ENCODE results near the gene FLYWCH2. TPM values are rescaled to one million over a fixed set of nuclear protein-coding genes. Genes with fewer than 3 reads are reported as not detected.
A peak's percentile ranks its signal among the peaks of the same experiment; 100 is the strongest.

Gene FLYWCH2
- total and polyA plus RNA-seq, 3 experiments from 2014 or later, result 24.0 to 27.2 (median 24.7) TPM

GRCh38 chr16:2865651-2866050 is 17.4 kb upstream of the FLYWCH2 start:
- no peaks in the 10 kb centered on the region for H3K36me3 Mint-ChIP-seq
- CTCF ChIA-PET, result interaction anchor here (1.7 kb wide), 1 partner anchor 27 kb away, joined by 4 read pairs; no protein-coding TSS in a partner anchor
- POLR2A ChIA-PET, result no interaction called here
- Histone ChIP-seq H3K9me3 (ENCODE audit: low read length) (no peaks in the 10 kb centered on the region), H3K27me3 (ENCODE audit: insufficient read depth, low read length, poor library complexity, severe bottlenecking) (no peaks in the 10 kb centered on the region), H3K4me3 (ENCODE audit: low read length) (no peak overlapping the region), H3K4me1 (ENCODE audit: insufficient read depth, low read length) (peaks cover 13% of the 10 kb centered on the region), H3K36me3 (ENCODE audit: insufficient read depth, low read length) (no peaks in the 10 kb centered on the region), H3K27ac (ENCODE audit: low read depth, low read length) (no peak overlapping the region)
- H3K4me1 Mint-ChIP-seq, result peaks cover 17 to 23% (median 20%) of the 10 kb centered on the region in 3 donors
- peaks cover 0 to 5% (median 0%) of the 10 kb centered on the region in 5 donors for H3K9me3 Mint-ChIP-seq
- peak overlapping the region in 1 of 8 donors; percentile 16 for H3K27ac Mint-ChIP-seq
- H3K4me3 Mint-ChIP-seq, result peak overlapping the region in 2 of 7 donors; percentile 10 to 38
- peaks cover 2 to 6% of the 10 kb centered on the region in 2 donors for H3K27me3 Mint-ChIP-seq
- DNase-seq, result no peak

DNA sequence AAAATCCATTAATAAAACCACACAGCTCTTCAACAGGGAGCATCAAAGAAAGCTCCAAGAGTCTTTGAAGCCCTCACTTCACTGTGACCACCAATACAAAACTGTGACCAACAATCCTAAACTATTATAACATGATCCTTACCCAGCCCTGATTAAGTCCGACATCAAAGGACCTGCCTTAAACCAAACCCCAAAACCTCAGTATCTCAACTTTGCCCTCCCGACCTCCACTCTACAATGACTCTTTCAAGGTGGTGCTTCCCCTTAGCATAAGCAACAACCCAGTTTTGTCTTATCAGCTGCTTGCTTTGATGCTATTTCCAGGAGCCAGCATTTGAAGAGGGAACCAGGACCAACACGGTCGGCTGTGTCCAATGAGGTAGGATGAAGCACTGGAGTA is 16.6 kb upstream of the FLYWCH2 start:
- ChIA-PET POLR2A (no interaction called here), CTCF (interaction anchor here (1.7 kb wide), 1 partner anchor 28 kb away, joined by 4 read pairs; no protein-coding TSS in a partner anchor)
- H3K9me3 Mint-ChIP-seq, result no peaks in the 10 kb centered on the region
- Histone ChIP-seq H3K36me3 (ENCODE audit: insufficient read depth, low read length) (no peaks in the 10 kb centered on the region), H3K27ac (ENCODE audit: low read depth, low read length) (no peak overlapping the region), H3K9me3 (ENCODE audit: low read length) (no peaks in the 10 kb centered on the region), H3K4me3 (ENCODE audit: low read length) (no peak overlapping the region), H3K27me3 (ENCODE audit: insufficient read depth, low read length, poor library complexity, severe bottlenecking) (no peaks in the 10 kb centered on the region), H3K4me1 (ENCODE audit: insufficient read depth, low read length) (peaks cover 13% of the 10 kb centered on the region)
- peak overlapping the region in 3 of 7 donors; percentile 8 to 80 (median 16) for H3K4me3 Mint-ChIP-seq
- H3K27ac Mint-ChIP-seq, result peak overlapping the region in 6 of 8 donors; percentile 5 to 81 (median 34)
- peaks cover 0 to 2% of the 10 kb centered on the region in 2 donors for H3K27me3 Mint-ChIP-seq
- DNase-seq, result no peak
- H3K4me1 Mint-ChIP-seq, result peaks cover 17 to 23% (median 20%) of the 10 kb centered on the region in 3 donors
- no peaks in the 10 kb centered on the region for H3K36me3 Mint-ChIP-seq

DNA sequence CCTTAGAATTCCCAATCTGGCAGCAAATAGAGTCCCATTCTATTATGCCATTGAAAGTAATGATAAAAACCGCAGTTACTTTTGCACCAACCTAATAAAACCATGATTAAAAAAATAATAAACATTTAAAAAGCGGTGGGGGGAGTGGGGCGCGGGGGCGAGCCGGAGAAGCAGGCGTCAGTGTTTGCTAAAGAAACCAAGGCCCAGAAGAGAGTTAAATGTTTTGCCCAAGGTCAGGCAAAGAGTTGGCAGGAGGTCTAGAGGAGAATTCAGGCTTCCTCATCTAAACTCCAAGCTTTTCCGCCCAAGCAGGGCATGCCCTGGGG is 15.4 kb upstream of the FLYWCH2 start:
- ChIA-PET POLR2A (interaction anchor here (1.2 to 1.8 kb wide), 2 partner anchors 16 to 194 kb away, joined by 6 to 19 read pairs; partner anchors contain the start of gene FLYWCH2), CTCF (interaction anchor here (0.8 to 3.4 kb wide), 19 partner anchors 11 to 212 kb away, joined by 3 to 51 read pairs (median 6); partner anchors contain the start of genes ELOB, FLYWCH1, FLYWCH2 and PRSS21)
- DNase-seq, result no peak
- no peaks in the 10 kb centered on the region for H3K9me3 ChIP-seq (ENCODE audit: low read length)
- peaks cover 17 to 23% (median 20%) of the 10 kb centered on the region in 3 donors for H3K4me1 Mint-ChIP-seq
- no peaks in the 10 kb centered on the region for H3K9me3 Mint-ChIP-seq
- H3K27me3 ChIP-seq (ENCODE audit: insufficient read depth, low read length, poor library complexity, severe bottlenecking), result no peaks in the 10 kb centered on the region
- peak overlapping the region; percentile 73 for H3K4me3 ChIP-seq (ENCODE audit: low read length)
- H3K4me3 Mint-ChIP-seq, result peak overlapping the region; percentile 73 to 93 (median 87)
- peaks cover 13% of the 10 kb centered on the region for H3K4me1 ChIP-seq (ENCODE audit: insufficient read depth, low read length)
- no peaks in the 10 kb centered on the region for H3K36me3 ChIP-seq (ENCODE audit: insufficient read depth, low read length)
- H3K36me3 Mint-ChIP-seq, result no peaks in the 10 kb centered on the region
- H3K27ac Mint-ChIP-seq, result peak overlapping the region; percentile 75 to 96 (median 86)
- H3K27me3 Mint-ChIP-seq, result no peaks in the 10 kb centered on the region
- peak overlapping the region; percentile 79 for H3K27ac ChIP-seq (ENCODE audit: low read depth, low read length)

DNA sequence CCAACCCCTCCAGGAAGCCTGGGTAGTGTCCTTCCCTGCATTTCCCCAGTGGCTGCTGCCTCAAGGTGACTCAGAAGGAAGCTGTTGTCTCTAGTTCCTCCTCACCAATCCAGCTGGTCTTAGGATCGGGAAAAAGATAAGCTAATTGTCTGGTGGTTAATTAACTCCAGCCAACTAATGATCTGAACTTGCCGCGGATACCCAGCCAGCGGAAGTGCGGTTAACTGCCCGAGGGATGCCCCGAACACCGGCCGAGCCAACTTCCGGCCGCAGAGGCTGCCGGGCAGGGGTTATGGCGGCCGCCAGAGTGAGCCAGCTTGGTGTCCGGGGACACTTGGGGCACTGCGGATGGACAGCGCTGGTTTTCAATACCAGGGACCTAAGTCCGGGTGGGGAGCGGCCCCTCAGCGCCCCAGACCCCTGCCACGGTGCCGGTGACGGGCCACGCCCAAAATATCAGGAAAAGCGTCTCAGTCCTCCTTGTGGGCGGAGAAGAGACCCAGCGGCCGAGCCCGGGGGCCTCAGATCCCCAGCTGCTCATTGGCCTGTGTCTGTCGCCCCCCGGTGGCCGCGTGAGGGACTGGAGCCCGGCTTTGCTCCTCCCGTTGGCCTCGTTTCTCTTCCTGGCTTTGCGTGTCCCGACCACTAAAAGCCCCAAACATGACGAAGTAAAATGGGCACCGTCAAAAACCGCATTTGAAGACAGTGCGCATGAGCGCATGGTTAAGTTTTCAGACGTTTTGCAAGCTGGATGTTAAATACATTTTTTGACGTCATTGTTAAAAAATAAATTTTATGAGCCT is 14.8 kb upstream of the FLYWCH2 start:
- Mint-ChIP-seq H3K4me3 (peak overlapping the region; percentile 73 to 93 (median 87)), H3K27ac (peak overlapping the region; percentile 75 to 96 (median 86)), H3K9me3 (no peaks in the 10 kb centered on the region), H3K36me3 (no peaks in the 10 kb centered on the region), H3K4me1 (peaks cover 17 to 23% (median 20%) of the 10 kb centered on the region in 3 donors), H3K27me3 (no peaks in the 10 kb centered on the region)
- no peaks in the 10 kb centered on the region for H3K9me3 ChIP-seq (ENCODE audit: low read length)
- ChIA-PET POLR2A (interaction anchor here (0.6 to 1.8 kb wide), 4 partner anchors 15 to 195 kb away, joined by 3 to 19 read pairs (median 5); partner anchors contain the start of gene FLYWCH2), CTCF (interaction anchor here (0.8 to 3.4 kb wide), 22 partner anchors 12 to 212 kb away, joined by 3 to 51 read pairs (median 5); partner anchors contain the start of genes ELOB, FLYWCH1, FLYWCH2 and PRSS21)
- no peaks in the 10 kb centered on the region for H3K27me3 ChIP-seq (ENCODE audit: insufficient read depth, low read length, poor library complexity, severe bottlenecking)
- peak; percentile 93 to 96 (median 94) for DNase-seq
- peak overlapping the region; percentile 73 for H3K4me3 ChIP-seq (ENCODE audit: low read length)
- H3K36me3 ChIP-seq (ENCODE audit: insufficient read depth, low read length), result no peaks in the 10 kb centered on the region
- peak overlapping the region; percentile 79 for H3K27ac ChIP-seq (ENCODE audit: low read depth, low read length)
- H3K4me1 ChIP-seq (ENCODE audit: insufficient read depth, low read length), result peaks cover 13% of the 10 kb centered on the region

DNA sequence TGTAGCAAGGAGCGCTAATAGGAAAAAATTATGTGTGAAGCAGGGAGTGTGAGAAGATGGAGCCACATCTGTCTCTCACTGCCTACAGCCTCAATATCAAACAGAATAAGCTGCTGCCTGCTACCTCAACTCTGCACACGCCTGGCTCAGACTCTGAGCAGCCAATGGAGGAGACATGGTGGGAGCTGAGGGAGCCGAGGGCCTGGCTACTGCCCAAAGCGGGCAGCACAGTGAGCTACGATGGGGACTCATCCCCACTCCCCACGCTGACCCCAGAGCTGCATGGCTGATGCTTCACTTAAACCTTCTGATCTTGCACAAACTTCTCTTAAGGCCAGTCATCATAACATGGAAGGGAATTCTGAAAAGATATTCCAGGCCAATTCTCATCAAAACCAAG is 11.1 kb upstream of the FLYWCH2 start:
- H3K4me3 ChIP-seq (ENCODE audit: low read length), result no peak overlapping the region
- H3K36me3 ChIP-seq (ENCODE audit: insufficient read depth, low read length), result no peaks in the 10 kb centered on the region
- H3K27me3 ChIP-seq (ENCODE audit: insufficient read depth, low read length, poor library complexity, severe bottlenecking), result no peaks in the 10 kb centered on the region
- H3K4me1 ChIP-seq (ENCODE audit: insufficient read depth, low read length), result peaks cover 13% of the 10 kb centered on the region
- CTCF ChIA-PET, result interaction anchor here (0.9 to 1.9 kb wide), 3 partner anchors 9 to 55 kb away, joined by 3 to 6 read pairs (median 3); no protein-coding TSS in a partner anchor
- POLR2A ChIA-PET, result no interaction called here
- no peak for DNase-seq
- no peak overlapping the region for H3K27ac ChIP-seq (ENCODE audit: low read depth, low read length)
- Mint-ChIP-seq H3K9me3 (no peaks in the 10 kb centered on the region), H3K4me3 (no peak overlapping the region), H3K4me1 (peaks cover 9 to 23% (median 18%) of the 10 kb centered on the region in 3 donors), H3K36me3 (no peaks in the 10 kb centered on the region), H3K27me3 (peaks cover 0 to 3% of the 10 kb centered on the region in 2 donors), H3K27ac (no peak overlapping the region)
- H3K9me3 ChIP-seq (ENCODE audit: low read length), result no peaks in the 10 kb centered on the region

DNA sequence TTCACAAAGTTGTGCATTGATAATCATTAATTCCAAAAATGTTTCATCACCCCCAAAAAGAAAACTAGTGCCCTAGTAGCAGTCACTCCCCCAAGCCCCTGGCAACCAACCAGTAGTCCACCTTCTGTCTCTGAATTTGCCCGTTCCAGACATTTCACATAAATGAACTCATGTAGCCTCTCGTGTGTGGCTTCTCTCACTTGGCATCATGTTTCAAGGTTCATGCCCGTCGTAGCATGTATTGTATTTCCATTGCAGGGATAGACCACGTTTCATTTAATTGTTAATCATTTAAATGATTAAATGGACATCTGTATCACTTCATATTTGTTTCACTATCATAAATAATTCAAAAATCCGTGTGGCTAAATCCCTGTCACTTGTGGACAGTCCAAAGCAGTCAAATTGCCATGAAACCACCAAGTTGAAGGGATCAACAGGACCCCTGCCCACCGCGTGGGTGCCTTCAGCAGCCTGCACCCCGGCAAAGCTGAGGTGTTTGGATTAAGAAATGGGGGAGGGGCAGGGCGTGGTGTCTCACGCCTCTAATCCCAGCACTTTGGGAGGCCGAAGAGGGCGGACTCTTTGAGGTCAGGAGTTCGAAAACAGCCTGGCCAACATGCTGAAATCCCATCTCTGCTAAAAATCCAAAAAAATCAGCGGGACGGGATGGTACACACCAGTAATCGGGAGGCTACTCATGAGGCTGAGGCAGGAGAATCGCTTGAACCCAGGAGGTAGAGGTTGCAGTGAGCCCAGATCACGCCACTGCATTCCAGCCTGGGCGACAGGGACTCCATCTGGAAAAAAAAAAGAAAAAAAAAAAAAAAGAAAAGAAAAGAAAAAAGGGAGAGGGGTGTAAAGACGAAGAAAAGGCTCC is 8.7 kb upstream of the FLYWCH2 start:
- ChIA-PET CTCF (interaction anchor here (0.6 to 1.8 kb wide), 6 partner anchors 11 to 142 kb away, joined by 3 to 10 read pairs (median 4); no protein-coding TSS in a partner anchor), POLR2A (interaction anchor here (0.7 kb wide), 1 partner anchor 53 kb away, joined by 4 read pairs; no protein-coding TSS in a partner anchor)
- H3K36me3 ChIP-seq (ENCODE audit: insufficient read depth, low read length), result no peaks in the 10 kb centered on the region
- no peak for DNase-seq
- Mint-ChIP-seq H3K36me3 (no peaks in the 10 kb centered on the region), H3K9me3 (no peaks in the 10 kb centered on the region), H3K4me1 (peaks cover 0 to 6% (median 5%) of the 10 kb centered on the region in 3 donors), H3K4me3 (peak overlapping the region in 1 of 7 donors; percentile 50), H3K27ac (peak overlapping the region in 1 of 8 donors; percentile 47), H3K27me3 (peaks cover 0 to 3% of the 10 kb centered on the region in 2 donors)
- H3K27ac ChIP-seq (ENCODE audit: low read depth, low read length), result no peak overlapping the region
- H3K27me3 ChIP-seq (ENCODE audit: insufficient read depth, low read length, poor library complexity, severe bottlenecking), result no peaks in the 10 kb centered on the region
- H3K4me1 ChIP-seq (ENCODE audit: insufficient read depth, low read length), result no peaks in the 10 kb centered on the region
- H3K9me3 ChIP-seq (ENCODE audit: low read length), result no peaks in the 10 kb centered on the region
- H3K4me3 ChIP-seq (ENCODE audit: low read length), result no peak overlapping the region

DNA sequence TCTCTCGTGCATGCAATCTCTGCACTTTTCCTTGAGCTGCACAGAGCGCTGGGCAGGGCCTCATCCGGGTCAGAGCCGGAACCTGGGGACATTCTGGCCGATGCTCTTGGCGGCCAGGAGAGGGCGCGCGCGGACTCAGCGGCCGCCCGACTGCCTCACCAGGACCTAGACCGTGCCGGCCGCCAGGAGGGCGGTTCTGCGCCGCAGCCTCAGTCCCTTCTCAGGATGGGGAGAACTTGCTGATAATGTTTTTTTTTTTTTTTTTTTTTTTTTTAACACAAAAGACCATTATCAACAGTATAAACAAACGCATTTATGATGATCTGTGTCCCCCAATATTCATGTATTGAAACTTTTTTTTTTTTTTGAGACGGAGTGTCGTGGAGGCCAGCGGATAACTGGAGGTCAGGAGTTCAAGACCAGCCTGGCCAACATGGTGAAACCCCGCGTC is 8.1 kb upstream of the FLYWCH2 start:
- Histone ChIP-seq H3K27me3 (ENCODE audit: insufficient read depth, low read length, poor library complexity, severe bottlenecking) (no peaks in the 10 kb centered on the region), H3K27ac (ENCODE audit: low read depth, low read length) (no peak overlapping the region), H3K9me3 (ENCODE audit: low read length) (no peaks in the 10 kb centered on the region), H3K36me3 (ENCODE audit: insufficient read depth, low read length) (no peaks in the 10 kb centered on the region), H3K4me1 (ENCODE audit: insufficient read depth, low read length) (no peaks in the 10 kb centered on the region), H3K4me3 (ENCODE audit: low read length) (no peak overlapping the region)
- peak; percentile 50 to 77 (median 60) for DNase-seq
- Mint-ChIP-seq H3K36me3 (no peaks in the 10 kb centered on the region), H3K27me3 (peaks cover 0 to 3% of the 10 kb centered on the region in 2 donors), H3K9me3 (no peaks in the 10 kb centered on the region), H3K4me1 (peaks cover 0 to 6% (median 5%) of the 10 kb centered on the region in 3 donors), H3K27ac (no peak overlapping the region), H3K4me3 (peak overlapping the region in 1 of 7 donors; percentile 50)
- POLR2A ChIA-PET, result interaction anchor here (0.7 kb wide), 1 partner anchor 52 kb away, joined by 4 read pairs; no protein-coding TSS in a partner anchor
- CTCF ChIA-PET, result interaction anchor here (0.6 to 1.8 kb wide), 6 partner anchors 11 to 45 kb away, joined by 3 to 10 read pairs (median 4); no protein-coding TSS in a partner anchor

Data from CD8-positive, alpha-beta memory T cell (primary cell).